ENCODE measurements around the gene PKIG. TPM values are rescaled to one million over a fixed set of nuclear protein-coding genes. Genes with fewer than 3 reads are reported as not detected.

Gene PKIG
- polyA plus RNA-seq, 1 of the 3 experiments (the other 2 are of a cell fraction), result 92.9 TPM

GRCh38 chr20:44627364-44628010, 45.1 kb downstream of the PKIG start:
- Histone ChIP-seq H3K9ac (no peak overlapping the region), H3K27ac (ENCODE audit: low read depth in 2 of 2, low read length in 1 of 2) (no peak overlapping the region), H3K79me2 (ENCODE audit: insufficient read depth) (no peaks in the 10 kb centered on the region), H3F3A (replicated peaks; ENCODE audit: insufficient read depth) (no peaks in the 10 kb centered on the region), H3K4me1 (ENCODE audit: control insufficient read depth in 1 of 2, insufficient read depth in 2 of 2, low read depth in 1 of 2, low read length in 1 of 2) (peaks cover 0 to 6% of the 10 kb centered on the region in 2 experiments; a peak in 1 of 4 replicates), H2AFZ (ENCODE audit: low read depth) (no peak overlapping the region), H3K4me2 (no peak overlapping the region), H3K4me3 (ENCODE audit: low read depth in 2 of 2, low read length in 1 of 2) (no peak overlapping the region), H3K36me3 (replicated peaks in 1 of 2; ENCODE audit: control insufficient read depth in 1 of 2, insufficient read depth in 2 of 2, low read length in 1 of 2) (peaks cover 6 to 7% of the 10 kb centered on the region in 2 experiments), H3K9me2 (no peaks in the 10 kb centered on the region), H4K20me1 (ENCODE audit: insufficient read depth) (no peaks in the 10 kb centered on the region), H3K27me3 (ENCODE audit: insufficient read depth) (no peaks in the 10 kb centered on the region), H3K9me3 (no peaks in the 10 kb centered on the region)
- 91% methylated on average over 13 of the region's 13 CpGs for WGBS (ENCODE audit: low lambda C conversion rate)
- ChIA-PET CTCF (interaction anchor here (1.4 to 2.0 kb wide), 3 partner anchors 17 to 56 kb away, joined by 3 to 7 read pairs (median 6); no protein-coding TSS in a partner anchor), POLR2A (no interaction called here)
- no peak for DNase-seq
- no peak for TF ChIP-seq USF2 (IDR thresholded peaks at IDR 0.05; ENCODE audit: borderline replicate concordance, low read depth, low read length)
- TF ChIP-seq SIN3A (IDR thresholded peaks at IDR 0.05; ENCODE audit: borderline replicate concordance, low read depth, low read length), result no peak
- TF ChIP-seq CHD2 (IDR thresholded peaks at IDR 0.05; ENCODE audit: low read length, partially characterized antibody), result no peak
- no peak for TF ChIP-seq EP300 (IDR thresholded peaks at IDR 0.05; ENCODE audit: borderline replicate concordance in 1 of 2, low read depth in 1 of 2, low read length in 1 of 2)
- TF ChIP-seq MXI1 (IDR thresholded peaks at IDR 0.05; ENCODE audit: low read depth, low read length), result no peak
- TF ChIP-seq NRF1 (IDR thresholded peaks at IDR 0.05; ENCODE audit: low read depth, low read length), result no peak
- no peak for TF ChIP-seq GATA2 (CRISPR knock-in tag; IDR thresholded peaks at IDR 0.05)
- TF ChIP-seq FOSL2 (IDR thresholded peaks at IDR 0.05; ENCODE audit: borderline replicate concordance, low read depth), result no peak
- TF ChIP-seq ELF1 (IDR thresholded peaks at IDR 0.05), result no peak
- TF ChIP-seq RAD21 (IDR thresholded peaks at IDR 0.05; ENCODE audit: low read length), result no peak
- no peak for TF ChIP-seq YY1 (IDR thresholded peaks at IDR 0.05; ENCODE audit: low read depth)
- no peak for TF ChIP-seq TAF1 (IDR thresholded peaks at IDR 0.05; ENCODE audit: borderline replicate concordance, low read depth, low read length)

GRCh38 chr20:44629017-44629385, 46.6 kb downstream of the PKIG start:
- Histone ChIP-seq H3K79me2 (ENCODE audit: insufficient read depth) (no peaks in the 10 kb centered on the region), H3K9ac (no peak overlapping the region), H4K20me1 (ENCODE audit: insufficient read depth) (no peaks in the 10 kb centered on the region), H3K4me3 (ENCODE audit: low read depth in 2 of 2, low read length in 1 of 2) (no peak overlapping the region), H3K9me3 (no peaks in the 10 kb centered on the region), H3K27ac (ENCODE audit: low read depth in 2 of 2, low read length in 1 of 2) (no peak overlapping the region), H3F3A (replicated peaks; ENCODE audit: insufficient read depth) (no peaks in the 10 kb centered on the region), H3K4me2 (no peak overlapping the region), H3K27me3 (ENCODE audit: insufficient read depth) (no peaks in the 10 kb centered on the region), H3K4me1 (ENCODE audit: control insufficient read depth in 1 of 2, insufficient read depth in 2 of 2, low read depth in 1 of 2, low read length in 1 of 2) (peaks cover 0 to 6% of the 10 kb centered on the region in 2 experiments; a peak in 1 of 4 replicates), H3K9me2 (no peaks in the 10 kb centered on the region), H2AFZ (ENCODE audit: low read depth) (no peak overlapping the region), H3K36me3 (replicated peaks in 1 of 2; ENCODE audit: control insufficient read depth in 1 of 2, insufficient read depth in 2 of 2, low read length in 1 of 2) (peaks cover 0 to 4% of the 10 kb centered on the region in 2 experiments)
- ChIA-PET POLR2A (no interaction called here), CTCF (interaction anchor here (0.9 to 1.9 kb wide), 4 partner anchors 19 to 56 kb away, joined by 3 to 6 read pairs (median 3); no protein-coding TSS in a partner anchor)
- no peak for DNase-seq
- TF ChIP-seq SMC3 (IDR thresholded peaks at IDR 0.05; ENCODE audit: low read depth, low read length), result no peak
- TF ChIP-seq JUND (IDR thresholded peaks at IDR 0.05), result no peak
- TF ChIP-seq USF2 (IDR thresholded peaks at IDR 0.05; ENCODE audit: borderline replicate concordance, low read depth, low read length), result no peak
- TF ChIP-seq FOXJ3 (CRISPR knock-in tag; IDR thresholded peaks at IDR 0.05), result no peak
- TF ChIP-seq ELF1 (IDR thresholded peaks at IDR 0.05), result no peak
- no peak for TF ChIP-seq PBX3 (IDR thresholded peaks at IDR 0.05)
- TF ChIP-seq MXI1 (IDR thresholded peaks at IDR 0.05; ENCODE audit: low read depth, low read length), result no peak
- no peak for TF ChIP-seq RXRA (IDR thresholded peaks at IDR 0.05; ENCODE audit: borderline replicate concordance, low read depth)
- TF ChIP-seq YY1 (IDR thresholded peaks at IDR 0.05; ENCODE audit: low read depth), result no peak
- no peak for TF ChIP-seq IRF3 (IDR thresholded peaks at IDR 0.05; ENCODE audit: low read depth, low read length)
- 96% methylated on average over 7 of the region's 9 CpGs for WGBS (ENCODE audit: low lambda C conversion rate)
